OCI-LY3 (cell line): ENCODE measurements around the gene EPPIN.

Source experiments
- H2AFZ ChIP-seq: fragments of 200-600, 300-600 bp; shearing (Covaris generic); 2 replicates; pipeline ENCODE4 v1.6.0; 2014; ENCODE audit warnings: antibody characterized with exemption, low read depth, low read length
- H3K27ac ChIP-seq: fragments of 200-600, 300-600 bp; sonication (generic); 2 replicates; pipeline ENCODE4 v1.5.1; 2014; ENCODE audit warnings: mild to moderate bottlenecking, low read length, moderate library complexity, mixed read lengths
- H3K27me3 ChIP-seq: fragments of 200-600, 300-600 bp; sonication (generic); 2 replicates; pipeline ENCODE4 v1.6.1; 2014; ENCODE audit warnings: low read depth, low read length, mixed read lengths
- H3K36me3 ChIP-seq: fragments of 200-600, 300-600 bp; sonication (generic); replicated peaks from 2 replicates; pipeline ENCODE3; 2014; ENCODE audit warnings: low read depth, low read length, mixed read lengths
- H3K4me1 ChIP-seq: fragments of 300-600, 200-600 bp; sonication (generic); 2 replicates; pipeline ENCODE4 v1.6.1; 2014; ENCODE audit warnings: low read length, mixed read lengths
- H3K4me2 ChIP-seq: fragments of 200-600, 300-600 bp; sonication (generic); 2 replicates; pipeline ENCODE4 v1.6.1; 2014; ENCODE audit warnings: low read length, mixed read lengths
- H3K4me3 ChIP-seq: fragments of 300-600, 200-600 bp; sonication (generic); 2 replicates; pipeline ENCODE4 v1.5.1; 2014; ENCODE audit warnings: antibody characterized with exemption, mild to moderate bottlenecking, low read length, moderate library complexity
- H3K79me2 ChIP-seq: fragments of 300-600, 200-600 bp; shearing (Covaris generic); 2 replicates; pipeline ENCODE4 v1.6.1; 2014; ENCODE audit warnings: mild to moderate bottlenecking, low read length, mixed read lengths
- H3K9ac ChIP-seq: fragments of 300-600, 200-600 bp; shearing (Covaris generic); 2 replicates; pipeline ENCODE4 v1.6.0; 2014; ENCODE audit warnings: mild to moderate bottlenecking, low read length, moderate library complexity
- H3K9me3 ChIP-seq: fragments of 200-600, 300-600 bp; shearing (Covaris generic); 2 replicates; pipeline ENCODE4 v1.6.1; 2014; ENCODE audit warnings: low read length, mixed read lengths; ENCODE audit not compliant: insufficient read depth
- H4K20me1 ChIP-seq: fragments of 200-600, 300-600 bp; sonication (generic); 2 replicates; pipeline ENCODE4 v1.6.1; 2016; ENCODE audit warnings: low read length, mixed read lengths; ENCODE audit not compliant: insufficient read depth
- EZH2phosphoT487 ChIP-seq: fragments of 200-600 bp; shearing (Covaris generic); IDR thresholded peaks from 2 replicates; pipeline ENCODE4 v1.6.1; 2018; ENCODE audit warnings: antibody characterized with exemption, mixed run types, low read depth
- TF ChIP-seq, protein P1 (sequence below): fragments of 200-600, 300-600 bp; sonication (generic); IDR thresholded peaks from 2 replicates; pipeline ENCODE4 v1.5.1; 2014; ENCODE audit warnings: antibody characterized with exemption, low read length, low read depth

Gene EPPIN

DNA sequence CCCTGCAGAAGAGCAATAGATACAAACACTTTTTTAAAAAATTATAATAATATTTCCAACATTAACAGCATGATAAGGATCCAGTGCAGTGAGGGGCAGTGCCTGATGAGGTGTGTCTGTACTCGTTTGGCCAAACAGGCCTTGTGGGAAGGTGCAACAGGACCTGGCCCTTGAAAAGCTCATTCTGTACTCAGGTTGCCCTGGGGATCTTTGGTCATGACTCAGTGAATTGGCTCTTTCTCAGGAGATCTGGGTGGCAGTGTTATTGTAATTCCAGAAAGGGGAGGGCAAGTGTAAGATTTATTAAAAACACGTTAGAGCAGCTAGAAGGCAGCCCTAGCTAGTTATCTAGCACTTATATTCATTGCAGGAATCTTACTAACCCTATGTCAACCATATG is 28.9 kb downstream of the EPPIN start:
- H3K9me3 ChIP-seq, result no peaks in the 10 kb centered on the region
- H3K4me2 ChIP-seq, result no peak overlapping the region
- H3K27me3 ChIP-seq, result peaks cover 62% of the 10 kb centered on the region
- no peak overlapping the region for H2AFZ ChIP-seq
- no peak for TF ChIP-seq EZH2phosphoT487
- TF ChIP-seq, protein P1, sequence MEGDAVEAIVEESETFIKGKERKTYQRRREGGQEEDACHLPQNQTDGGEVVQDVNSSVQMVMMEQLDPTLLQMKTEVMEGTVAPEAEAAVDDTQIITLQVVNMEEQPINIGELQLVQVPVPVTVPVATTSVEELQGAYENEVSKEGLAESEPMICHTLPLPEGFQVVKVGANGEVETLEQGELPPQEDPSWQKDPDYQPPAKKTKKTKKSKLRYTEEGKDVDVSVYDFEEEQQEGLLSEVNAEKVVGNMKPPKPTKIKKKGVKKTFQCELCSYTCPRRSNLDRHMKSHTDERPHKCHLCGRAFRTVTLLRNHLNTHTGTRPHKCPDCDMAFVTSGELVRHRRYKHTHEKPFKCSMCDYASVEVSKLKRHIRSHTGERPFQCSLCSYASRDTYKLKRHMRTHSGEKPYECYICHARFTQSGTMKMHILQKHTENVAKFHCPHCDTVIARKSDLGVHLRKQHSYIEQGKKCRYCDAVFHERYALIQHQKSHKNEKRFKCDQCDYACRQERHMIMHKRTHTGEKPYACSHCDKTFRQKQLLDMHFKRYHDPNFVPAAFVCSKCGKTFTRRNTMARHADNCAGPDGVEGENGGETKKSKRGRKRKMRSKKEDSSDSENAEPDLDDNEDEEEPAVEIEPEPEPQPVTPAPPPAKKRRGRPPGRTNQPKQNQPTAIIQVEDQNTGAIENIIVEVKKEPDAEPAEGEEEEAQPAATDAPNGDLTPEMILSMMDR, result no peak
- no peaks in the 10 kb centered on the region for H3K4me1 ChIP-seq
- H3K4me3 ChIP-seq, result no peak overlapping the region
- H4K20me1 ChIP-seq, result no peaks in the 10 kb centered on the region
- H3K9ac ChIP-seq, result no peak overlapping the region
- no peak overlapping the region for H3K27ac ChIP-seq
- no peaks in the 10 kb centered on the region for H3K36me3 ChIP-seq
- H3K79me2 ChIP-seq, result no peaks in the 10 kb centered on the region

DNA sequence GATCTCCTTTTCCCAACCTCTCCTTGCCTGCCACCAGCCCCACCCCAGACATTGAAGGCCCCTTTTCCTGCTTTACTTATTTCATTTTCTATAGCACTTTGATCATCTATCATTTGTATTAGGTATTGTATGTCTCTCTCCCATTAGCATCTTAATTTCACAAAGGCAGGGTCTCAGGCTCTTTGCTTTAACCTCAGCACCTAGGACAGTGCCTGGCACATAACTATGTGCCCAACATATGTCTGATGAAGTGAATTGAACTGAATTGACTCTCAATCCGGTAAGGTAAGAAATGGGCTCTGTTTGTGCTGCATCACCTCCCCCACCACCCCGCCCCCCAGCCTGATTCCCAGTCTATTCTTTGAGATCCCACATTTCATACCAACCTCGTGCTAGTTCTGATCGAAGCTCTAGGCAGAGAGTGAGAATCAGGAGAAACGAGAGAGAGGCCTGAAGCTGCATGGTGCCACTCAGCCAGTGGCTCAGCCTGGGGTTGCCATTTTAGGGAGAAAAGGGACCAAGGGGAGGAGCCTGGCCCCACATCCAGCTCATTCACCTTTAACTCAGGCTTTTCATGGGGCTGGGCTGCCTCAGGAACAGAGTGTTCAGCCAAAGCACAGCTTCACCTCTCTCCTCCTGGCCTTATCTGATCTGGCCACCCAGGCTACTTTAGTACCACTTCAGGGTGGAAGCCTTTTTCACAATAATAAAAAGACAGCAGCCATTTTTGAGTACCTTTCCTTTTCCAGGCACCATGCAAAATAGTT is 31.9 kb downstream of the EPPIN start, which contains the start of gene SPINT3:
SPINT3 (minus strand) TSS at position 476 of the 767 bp plus-strand sequence; CDS start at position 462, 14 bp downstream.
- TF ChIP-seq EZH2phosphoT487, result no peak
- TF ChIP-seq, protein P1, result no peak
- no peak within 1 kb of the TSS for H3K27ac ChIP-seq

DNA sequence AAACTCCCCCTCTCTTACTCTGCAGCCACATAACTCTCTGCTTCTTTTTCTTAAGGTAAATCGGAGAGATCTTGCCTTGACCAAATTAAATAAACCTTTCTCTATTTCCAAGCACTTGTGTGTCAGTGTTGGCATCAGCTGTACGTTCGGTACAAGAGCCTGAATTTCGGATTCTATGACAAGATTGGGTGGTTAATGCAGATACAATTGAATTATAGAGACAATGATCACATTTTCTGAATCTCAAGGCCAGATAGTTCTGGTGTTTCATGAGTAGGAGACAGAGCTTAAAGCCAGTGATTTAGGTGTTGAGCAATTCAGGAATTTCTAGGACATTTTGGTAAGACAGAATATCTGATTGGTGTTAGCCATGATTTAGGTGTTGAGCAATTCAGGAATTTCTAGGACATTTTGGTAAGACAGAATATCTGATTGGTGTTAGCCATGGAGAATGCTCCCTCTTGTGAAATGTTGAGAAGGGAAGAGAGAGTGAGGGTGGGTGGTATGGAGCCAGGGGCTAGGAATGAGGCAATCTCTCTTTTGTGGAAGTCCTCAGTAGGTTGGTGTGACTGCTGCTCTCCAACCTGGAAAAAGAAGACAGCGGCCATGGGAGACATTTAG is 36.8 kb downstream of the EPPIN start:
- H3K36me3 ChIP-seq, result no peaks in the 10 kb centered on the region
- H3K27ac ChIP-seq, result no peak overlapping the region
- no peaks in the 10 kb centered on the region for H3K9me3 ChIP-seq
- H2AFZ ChIP-seq, result no peak overlapping the region
- no peak overlapping the region for H3K9ac ChIP-seq
- peaks cover 76% of the 10 kb centered on the region for H3K27me3 ChIP-seq
- no peak for TF ChIP-seq EZH2phosphoT487
- TF ChIP-seq, protein P1, result no peak
- no peak overlapping the region for H3K4me2 ChIP-seq
- no peaks in the 10 kb centered on the region; the same call in 1 of the 2 replicates for H4K20me1 ChIP-seq
- peaks cover 22% of the 10 kb centered on the region for H3K4me1 ChIP-seq
- no peaks in the 10 kb centered on the region for H3K79me2 ChIP-seq
- H3K4me3 ChIP-seq, result no peak overlapping the region

More for the DNA sequence above, 31.9 kb downstream of the EPPIN start, which contains the start of gene SPINT3:
- Histone ChIP-seq H3K4me2 (no peak within 1 kb of the TSS), H3K36me3 (no peaks in the 10 kb centered on the region), H3K9me3 (no peaks in the 10 kb centered on the region), H3K27me3 (peaks cover 68% of the 10 kb centered on the region), H4K20me1 (no peaks in the 10 kb centered on the region), H3K79me2 (no peaks in the 10 kb centered on the region), H3K4me3 (no peak within 1 kb of the TSS), H2AFZ (no peak within 1 kb of the TSS), H3K9ac (no peak within 1 kb of the TSS), H3K4me1 (no peaks in the 10 kb centered on the region)

DNA sequence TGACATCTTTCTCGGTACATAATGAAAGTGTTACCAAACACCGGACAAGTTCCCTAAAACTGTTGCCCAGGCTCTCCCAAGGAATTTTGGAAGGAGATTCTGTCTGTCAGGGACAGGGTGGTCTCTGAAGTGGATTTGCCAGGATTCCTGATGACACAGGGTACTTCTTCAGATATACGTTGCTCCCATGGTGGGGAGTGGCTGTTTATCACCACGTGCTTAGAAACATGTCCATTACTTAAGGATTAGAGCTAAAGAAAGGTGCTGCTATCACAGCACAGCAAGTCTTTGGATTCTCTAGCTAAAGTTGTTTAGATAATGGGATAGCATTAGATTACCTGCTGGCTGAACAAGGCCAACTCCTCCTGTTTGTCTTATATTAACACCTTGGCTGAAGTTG is 38.1 kb downstream of the EPPIN start:
- no peak for TF ChIP-seq EZH2phosphoT487
- TF ChIP-seq, protein P1, result no peak

More for the DNA sequence above, 38.1 kb downstream of the EPPIN start:
- H3K4me2 ChIP-seq, result no peak overlapping the region
- H3K4me1 ChIP-seq, result peaks cover 22% of the 10 kb centered on the region
- no peak overlapping the region for H3K9ac ChIP-seq
- H4K20me1 ChIP-seq, result no peaks in the 10 kb centered on the region; the same call in 1 of the 2 replicates
- no peaks in the 10 kb centered on the region for H3K9me3 ChIP-seq
- H3K79me2 ChIP-seq, result no peaks in the 10 kb centered on the region
- no peak overlapping the region for H2AFZ ChIP-seq
- no peaks in the 10 kb centered on the region for H3K36me3 ChIP-seq
- peaks cover 73% of the 10 kb centered on the region for H3K27me3 ChIP-seq
- H3K4me3 ChIP-seq, result no peak overlapping the region
- no peak overlapping the region for H3K27ac ChIP-seq
